ENCODE results near the gene STUM.
"Not testable (repeated sequence)": the region's sequence is repeated elsewhere in the genome, so short reads cannot be mapped to it uniquely, and the experiment has no call there.

The STUM gene

DNA sequence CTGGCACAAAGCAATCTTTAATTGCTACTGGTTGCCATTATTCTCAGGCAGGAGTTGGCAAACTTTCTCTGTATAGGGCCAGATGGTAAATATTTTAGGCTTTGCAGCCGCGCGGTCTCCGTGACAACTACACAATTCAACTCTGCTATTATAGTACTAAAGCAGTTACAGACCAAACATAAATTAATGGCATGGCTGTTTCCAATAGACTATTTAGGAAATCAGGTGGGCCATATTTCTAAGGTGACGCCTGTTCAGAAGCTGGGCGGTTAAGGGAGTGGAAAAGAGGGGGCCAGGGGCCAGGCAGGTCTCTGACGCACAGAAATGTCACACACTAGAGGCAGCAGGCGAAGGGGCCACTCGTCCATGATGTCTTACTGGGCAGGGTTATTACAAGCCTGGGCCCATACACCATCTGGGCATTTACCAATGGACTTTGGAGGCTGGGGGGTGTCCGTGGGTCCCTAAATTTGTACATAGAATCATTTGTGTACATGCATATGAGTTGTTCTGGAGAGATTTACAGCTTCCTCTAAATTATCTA lies 80.1 kb downstream of the STUM start:
- no peak for DNase-seq

DNA sequence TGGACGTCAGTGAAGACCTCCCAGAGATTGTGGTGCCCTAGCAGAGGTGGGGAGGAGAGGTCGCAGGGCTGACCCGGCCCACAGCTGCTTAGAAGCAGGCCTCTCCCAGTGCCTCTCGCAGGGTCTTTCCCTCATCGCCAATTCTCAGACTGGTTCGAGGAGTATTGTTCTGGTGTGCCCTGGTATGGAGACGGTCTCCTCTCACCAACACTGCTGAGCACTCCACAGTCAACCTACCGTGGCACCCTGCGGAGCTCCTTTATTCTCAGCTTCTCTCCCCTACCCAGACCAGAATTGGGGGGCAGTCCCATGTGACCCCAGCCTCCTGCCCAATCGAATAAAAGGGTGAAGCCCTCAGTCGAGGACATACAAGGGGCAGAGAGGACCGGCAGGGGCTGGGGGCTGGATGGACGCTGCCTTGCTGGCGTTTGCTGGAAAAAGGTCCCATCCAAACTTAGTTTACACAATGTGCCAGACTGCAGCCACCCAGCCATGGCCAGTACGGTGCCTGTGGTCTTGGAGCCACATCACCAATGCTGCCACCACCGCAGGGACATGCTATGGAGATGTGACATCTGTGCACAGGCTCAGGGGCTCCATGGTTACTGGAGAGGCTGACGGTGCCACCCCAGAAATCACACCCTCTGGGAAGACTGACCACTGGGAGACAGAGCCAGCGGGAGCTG lies 80.8 kb downstream of the STUM start:
- no peak for DNase-seq

GRCh38 chr1:226629896-226630550 lies 81.5 kb downstream of the STUM start:
- no peak for DNase-seq

DNA sequence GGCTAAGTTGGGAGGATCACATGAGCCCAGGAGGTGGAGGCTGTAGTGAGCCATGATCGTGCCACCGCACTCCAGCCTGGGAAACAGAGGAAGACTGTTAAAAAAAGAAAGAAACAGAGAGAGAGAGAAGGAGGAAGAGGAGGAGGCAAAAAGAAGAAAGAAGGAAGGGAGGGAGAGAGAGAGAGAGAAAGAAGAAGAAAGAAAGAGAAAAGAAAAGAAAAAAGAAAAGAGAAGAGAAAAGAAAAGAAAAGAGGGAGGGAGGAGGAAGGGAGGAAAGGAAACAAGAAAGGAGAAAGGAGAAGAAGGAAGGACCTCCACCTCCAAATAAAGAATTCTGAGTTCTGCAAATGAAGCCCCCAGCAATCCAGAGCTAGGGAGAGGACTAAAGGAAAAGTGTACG lies 82.0 kb downstream of the STUM start:
- no peak for DNase-seq

DNA sequence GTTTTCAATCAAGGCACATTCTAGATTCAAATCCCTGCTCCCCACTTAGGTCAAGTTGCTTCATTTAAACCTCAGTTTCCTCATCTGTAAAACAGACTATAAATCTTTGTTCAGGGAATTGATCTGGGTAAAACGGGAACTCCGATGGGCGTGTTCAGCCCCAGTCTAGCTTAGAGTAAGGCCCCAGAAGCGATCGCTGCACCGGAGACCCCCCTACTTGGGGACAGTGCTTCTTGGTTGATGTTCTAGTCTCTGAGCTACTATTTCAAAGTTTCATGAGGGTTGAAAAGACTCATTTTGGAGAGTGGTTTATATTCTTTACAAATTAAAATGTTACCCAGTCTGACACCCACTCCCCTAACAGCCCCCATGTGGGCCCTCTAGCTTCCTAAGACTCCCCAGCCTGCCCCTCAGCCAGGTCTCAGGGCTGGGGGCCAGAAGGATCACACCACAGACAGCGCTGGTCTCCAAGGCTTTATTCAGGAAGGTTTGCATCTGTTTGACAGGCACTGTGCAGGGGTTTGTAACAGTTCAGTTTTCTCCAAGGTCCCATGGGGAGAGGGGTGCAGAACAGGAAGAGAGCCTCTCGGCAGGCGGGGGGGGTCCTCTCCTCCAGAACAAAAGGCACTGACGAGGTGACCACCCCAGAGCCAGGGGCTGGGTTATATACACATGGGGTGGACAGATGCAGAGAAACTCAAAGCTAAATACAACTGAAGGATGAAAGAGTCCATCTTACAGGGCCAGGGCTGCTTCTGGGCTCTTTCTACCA lies 82.9 kb downstream of the STUM start:
- no peak for DNase-seq

GRCh38 chr1:226632169-226632879 lies 83.8 kb downstream of the STUM start:
- no peak for DNase-seq

DNA sequence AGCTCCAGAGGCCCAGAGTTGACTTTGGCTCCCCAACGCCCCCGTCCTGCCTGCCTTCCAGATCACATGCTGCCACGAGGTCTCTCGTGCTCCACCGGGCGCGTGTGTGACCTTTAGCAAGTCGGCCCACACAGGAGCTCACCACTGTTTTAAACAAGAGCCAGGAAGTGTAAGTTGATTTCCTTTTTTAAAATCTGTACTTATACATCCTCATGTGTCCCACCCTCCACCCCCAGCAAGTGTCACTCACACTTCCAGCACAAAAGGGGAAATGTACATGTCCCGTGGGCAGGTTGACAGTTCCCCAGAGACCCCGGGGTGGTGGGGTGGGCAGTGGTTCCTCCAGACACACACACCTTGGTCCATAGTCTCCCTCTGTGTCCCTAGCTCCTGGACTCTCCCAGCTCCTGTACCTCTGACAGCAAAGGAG lies 84.4 kb downstream of the STUM start:
- peak; percentile 40 to 71 for DNase-seq

DNA sequence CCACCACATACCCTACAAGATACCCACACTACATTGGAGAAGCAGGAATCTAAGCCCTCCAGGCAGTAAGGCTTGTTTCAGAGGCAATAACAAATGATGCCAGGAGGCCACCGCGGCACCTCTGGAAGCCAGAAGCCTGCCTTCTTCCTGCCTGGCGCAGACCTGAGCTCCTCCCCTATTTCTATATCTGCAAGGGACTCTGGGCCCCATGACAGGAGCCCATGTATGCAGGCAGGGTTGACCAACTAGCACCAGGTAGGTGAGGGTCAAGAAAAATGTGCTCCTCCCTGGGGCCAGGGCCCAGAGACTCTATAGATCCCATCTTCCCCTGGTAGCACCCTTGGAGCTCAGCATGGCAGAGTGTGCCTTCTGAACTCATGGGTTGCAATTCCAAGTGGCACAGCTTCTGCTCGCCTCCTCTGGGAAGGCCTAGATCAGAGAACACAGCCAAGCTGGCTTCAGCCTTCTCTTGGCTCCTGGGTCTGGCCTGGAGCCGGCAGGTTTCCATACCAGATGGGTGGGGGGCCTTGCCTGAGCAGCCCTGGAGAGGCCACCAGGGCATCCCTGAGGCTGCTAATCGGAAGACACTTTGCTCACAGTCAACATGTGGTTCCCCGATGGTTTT lies 85.1 kb downstream of the STUM start:
- no peak for DNase-seq

DNA sequence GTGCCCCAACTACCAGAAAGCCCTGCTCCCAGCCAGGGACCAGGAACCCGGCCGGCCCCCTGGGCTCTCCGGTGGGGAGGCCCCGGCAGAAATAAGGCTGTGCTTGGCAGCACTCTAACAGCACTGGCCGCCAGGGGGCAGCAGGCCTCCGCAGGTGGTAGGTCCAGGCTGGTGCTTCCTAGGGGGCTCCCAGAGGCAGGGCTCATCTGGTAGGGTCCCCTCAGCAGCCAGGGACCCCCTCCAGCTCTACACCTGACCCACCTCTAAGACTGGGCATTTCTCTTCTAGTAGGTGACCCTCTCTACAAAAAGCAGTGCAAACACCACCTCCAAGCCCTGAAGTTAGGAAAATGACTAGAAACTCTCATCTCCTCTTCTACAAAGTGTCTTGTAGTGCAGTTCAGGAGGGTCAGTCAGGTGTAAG lies 85.6 kb downstream of the STUM start:
- DNase-seq: peak; percentile 75 to 85

- no peak for DNase-seq
These were observed 86.2 kb downstream of the STUM start for GRCh38 chr1:226634611-226635246.

DNA sequence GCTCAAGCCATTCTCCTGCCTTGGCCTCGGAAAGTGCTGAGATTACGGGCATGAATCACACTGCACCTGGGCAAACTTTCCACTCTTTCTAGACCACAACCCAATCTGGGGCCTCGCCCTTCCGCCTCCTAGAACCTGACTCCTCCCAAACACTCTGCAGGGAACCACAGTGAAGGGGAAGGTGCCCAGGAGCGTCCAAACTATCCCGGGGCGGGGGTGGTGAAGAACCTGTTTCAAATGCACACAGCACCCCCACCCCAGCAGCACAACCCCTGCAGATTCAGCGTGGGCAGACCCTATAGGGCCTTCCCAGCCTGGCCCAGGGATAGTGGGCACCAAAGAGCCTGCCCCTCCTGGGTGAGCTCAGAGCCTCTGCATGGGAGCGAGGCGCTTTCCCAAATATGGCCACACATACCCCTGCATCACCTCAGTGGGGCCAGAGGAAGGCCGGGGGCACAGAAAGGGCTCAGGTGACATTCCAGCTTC lies 86.9 kb downstream of the STUM start:
- DNase-seq: peak in 1 of 2 experiments; percentile 63

DNA sequence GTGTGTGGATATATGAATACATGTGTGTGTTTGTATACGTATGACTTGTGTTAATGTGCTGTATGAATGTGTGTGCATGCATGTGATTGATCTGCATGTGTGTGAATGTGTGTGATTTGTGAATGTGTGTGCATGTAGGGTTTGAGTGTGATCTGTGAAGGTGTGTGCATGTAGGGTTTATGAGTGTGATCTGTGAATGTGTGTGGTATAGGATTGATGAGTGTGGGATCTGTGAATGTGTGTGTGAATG lies 88.2 kb downstream of the STUM start:
- no peak for DNase-seq

DNA sequence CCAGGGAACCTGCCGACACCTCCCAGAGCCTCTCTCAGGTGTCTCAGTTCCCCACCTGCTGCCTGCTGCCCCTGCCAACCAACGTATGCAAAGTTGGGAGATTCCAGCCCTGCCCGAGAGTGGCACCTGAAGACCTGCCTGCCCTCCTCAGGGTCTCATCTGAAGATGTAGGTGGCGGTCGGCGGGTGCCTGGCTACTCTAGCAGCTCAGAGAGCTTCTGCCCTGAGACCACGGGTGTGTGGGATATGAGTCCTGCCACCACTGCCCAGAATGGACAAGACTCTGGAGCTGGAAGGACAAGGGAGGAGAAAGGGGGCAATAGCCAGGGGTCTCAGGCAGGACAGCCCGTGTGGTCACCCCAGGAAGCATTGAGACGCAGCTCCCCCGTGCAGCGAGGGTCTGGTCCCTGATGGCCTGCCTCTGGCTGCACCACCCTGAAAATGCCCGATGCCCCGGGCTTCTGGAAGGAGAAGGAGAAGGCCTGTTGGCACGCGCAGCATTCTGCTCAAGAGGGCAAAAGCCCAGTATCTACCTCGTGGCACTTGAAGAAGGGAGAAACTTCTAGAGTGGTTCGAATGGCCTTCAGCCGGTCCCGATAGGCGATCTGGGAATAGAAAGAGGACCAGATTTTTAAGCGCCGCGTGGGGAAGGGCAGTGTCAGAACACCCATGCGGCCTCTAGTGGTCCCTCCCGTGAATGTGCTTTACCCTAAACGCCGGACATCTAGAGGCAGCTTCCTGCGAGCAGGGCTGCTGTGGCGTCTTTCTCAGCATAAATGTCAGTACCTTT lies 88.8 kb downstream of the STUM start:
- no peak for DNase-seq

DNA sequence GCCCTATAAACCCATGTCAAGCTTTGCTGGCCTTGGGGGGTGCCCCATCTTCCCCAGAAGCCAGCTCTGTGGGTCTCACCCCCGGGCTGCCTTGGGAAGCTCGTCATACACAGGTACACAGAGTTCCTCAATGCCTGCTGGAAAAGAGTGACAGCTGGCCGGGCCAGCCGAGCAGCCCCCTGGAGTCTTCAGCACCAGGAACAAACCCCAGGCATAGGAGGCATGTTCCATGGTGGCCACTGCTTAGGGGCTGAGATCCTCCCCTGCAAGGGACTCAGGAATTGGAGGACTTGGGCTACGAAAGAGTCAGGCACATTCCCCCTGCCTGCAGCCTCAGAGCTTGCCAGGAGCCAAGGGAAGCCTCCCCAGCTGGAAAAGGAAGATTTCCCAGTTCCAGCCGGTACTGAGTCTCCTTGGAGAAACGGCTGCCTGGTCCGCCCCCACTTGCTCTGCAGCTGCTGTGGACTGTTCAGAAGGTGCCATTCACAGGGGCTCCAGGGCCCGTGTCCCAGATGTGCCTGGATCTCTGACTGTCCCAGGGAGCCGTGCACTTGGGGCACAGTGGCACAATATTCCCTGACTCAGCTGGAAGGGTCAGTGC lies 89.5 kb downstream of the STUM start:
- no peak for DNase-seq

- DNase-seq: no peak
These were observed 90.0 kb downstream of the STUM start for GRCh38 chr1:226638608-226639007.

DNA sequence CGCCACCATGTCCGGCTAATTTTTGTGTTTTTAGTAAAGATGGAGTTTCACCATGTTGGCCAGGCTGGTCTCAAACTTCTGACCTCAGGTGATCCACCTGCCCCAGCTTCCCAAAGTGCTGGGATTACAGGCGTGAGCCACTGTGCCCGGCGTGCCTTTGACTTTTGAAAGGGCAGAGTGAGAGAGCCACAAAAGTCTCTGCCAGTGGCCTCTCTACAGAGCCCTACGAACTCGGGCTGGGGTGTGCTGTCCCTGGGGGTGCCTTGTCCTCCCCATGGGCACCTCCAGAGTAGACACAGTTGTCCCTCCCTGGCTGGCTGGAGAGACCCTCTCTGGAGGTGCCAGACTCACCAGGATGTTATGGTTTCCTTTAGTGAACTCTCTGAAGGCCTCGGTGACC lies 90.6 kb downstream of the STUM start:
- not testable (repeated sequence) for DNase-seq

DNA sequence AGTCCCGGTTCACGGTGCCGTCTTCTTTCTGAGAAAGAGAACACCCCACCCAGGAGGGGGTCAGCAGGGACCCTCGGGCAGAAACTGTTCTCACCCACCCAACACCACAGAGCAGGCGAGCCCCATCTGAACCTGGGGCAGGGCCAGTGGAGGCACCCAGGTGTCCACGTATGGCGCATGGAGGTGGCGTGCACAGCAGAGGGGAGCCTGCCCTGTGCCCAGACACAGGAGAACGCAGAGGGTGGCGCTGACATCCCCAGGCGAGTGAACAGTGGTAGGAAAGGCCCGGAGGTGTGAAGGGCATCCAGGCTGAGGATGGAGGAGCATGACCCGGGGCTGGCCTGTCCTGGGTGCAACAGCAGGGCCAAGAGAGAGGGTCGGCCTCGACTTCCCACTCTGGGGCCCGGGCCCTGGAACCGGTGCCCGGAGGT lies 91.1 kb downstream of the STUM start:
- no peak for DNase-seq

GRCh38 chr1:226640321-226641136 lies 92.0 kb downstream of the STUM start:
- no peak for DNase-seq

DNA sequence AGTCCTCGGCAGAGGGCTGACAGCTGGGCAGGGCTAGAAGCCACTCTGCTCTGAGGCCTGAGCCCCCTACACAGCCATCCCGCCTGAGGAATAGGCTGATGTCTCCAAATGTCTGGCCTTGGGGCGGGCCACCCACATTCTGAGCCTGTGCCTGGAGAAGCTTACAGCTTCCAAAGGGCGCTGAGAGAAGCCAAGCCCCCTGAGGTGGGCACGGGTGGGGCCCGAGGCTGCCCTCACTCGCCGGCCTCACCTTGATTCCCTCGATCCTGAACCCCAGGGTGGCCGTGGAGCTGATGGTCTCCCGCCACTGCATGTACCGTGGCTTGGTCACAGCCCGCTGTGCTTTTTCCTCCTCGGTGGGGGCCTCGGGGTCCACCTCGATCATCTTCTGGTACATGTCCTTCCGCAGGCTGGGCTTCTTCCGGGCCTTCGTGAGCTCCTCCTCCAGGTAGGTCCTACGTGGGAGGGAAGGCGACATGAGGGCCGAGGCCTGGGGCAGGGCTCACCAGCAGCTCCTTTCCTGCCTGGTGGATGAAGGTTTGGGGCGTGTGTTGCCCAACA lies 93.2 kb downstream of the STUM start:
- DNase-seq: no peak

DNA sequence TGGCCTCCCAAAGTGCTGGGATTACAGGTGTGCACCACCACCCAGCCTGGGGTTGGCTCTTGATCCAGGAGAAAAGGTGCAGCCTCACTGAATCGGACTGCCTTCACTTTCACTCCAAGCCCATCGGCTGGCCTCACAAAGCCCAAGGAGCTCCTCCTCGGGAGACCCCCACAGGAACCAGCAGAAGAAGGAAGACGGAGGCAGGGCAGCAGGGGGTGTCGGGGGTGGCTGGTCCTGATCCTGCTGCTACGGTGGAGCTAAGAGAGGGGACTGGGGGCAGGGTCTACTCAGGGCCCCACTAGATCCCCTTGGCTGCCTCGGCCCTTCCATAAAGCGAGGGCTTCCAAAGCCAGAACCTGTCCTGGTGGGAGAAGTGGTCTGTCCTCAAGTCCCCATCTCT lies 93.9 kb downstream of the STUM start:
- DNase-seq: no peak

All from stimulated activated CD4-positive, alpha-beta T cell treated with anti-CD3 and anti-CD28 coated beads, Interleukin-4, amount 100 ng/mL, for 4 hours (primary cell).